NCI-H2227 (cell line): ENCODE measurements around the gene SLC25A6.
"Not testable (repeated sequence)": the region's sequence is repeated elsewhere in the genome, so short reads cannot be mapped to it uniquely, and the experiment has no call there.

ENCODE experiments used
- DNase-seq: peaks from one replicate; lab custom pipeline; 2025; ENCODE audit not compliant: unreplicated experiment; lab: John Stamatoyannopoulos, UW

The SLC25A6 gene

DNA sequence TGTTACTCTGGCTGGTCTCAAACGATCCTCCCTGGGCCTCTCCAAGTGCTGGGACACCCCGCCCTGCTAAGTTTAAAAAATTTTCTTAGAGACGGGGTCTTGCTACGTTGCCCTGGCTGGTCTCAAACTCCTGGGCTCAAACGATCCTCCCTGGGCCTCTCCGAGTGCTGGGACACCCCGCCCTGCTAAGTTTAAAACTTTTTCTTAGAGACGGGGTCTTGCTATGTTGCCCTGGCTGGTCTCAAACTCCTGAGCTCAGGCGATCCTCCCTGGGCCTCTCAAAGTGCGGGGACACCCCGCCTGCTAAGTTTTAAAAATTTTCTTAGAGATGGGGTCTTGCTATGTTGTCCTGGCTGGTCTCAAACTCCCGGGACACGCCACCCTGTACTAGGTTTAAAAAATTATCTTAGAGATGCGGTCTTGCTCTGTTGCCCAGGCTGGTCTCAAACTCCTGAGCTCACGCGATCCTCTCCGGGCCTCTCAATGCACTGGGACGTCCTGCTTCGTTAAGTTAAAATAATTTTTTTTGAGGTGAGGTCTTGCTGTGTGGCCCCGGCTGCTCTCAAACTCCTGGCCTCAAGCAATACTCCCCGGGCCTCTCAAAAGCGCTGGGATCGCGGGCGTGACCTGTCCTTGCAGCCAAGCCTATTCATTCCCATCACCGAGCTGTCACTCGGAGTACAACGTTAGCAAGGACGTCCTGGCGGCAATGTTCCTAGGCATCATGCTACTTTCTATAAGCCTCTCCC, 1.1 kb downstream of the SLC25A6 start:
- no peak for DNase-seq

DNA sequence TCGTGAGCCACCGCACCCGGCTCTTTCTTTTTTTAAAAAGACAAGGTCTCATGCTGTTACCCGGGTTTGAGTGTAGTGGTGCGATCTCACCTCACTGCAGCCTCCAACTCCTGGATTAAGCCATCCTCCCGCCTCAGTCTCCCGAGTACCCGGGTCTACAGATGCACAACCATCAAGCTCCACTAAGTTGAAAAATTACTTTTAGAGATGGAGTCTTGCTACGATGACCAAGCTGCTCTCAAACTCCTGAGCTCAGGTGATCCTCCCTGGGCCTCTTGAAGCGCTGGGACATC, 2.0 kb downstream of the SLC25A6 start:
- DNase-seq = no peak

DNA sequence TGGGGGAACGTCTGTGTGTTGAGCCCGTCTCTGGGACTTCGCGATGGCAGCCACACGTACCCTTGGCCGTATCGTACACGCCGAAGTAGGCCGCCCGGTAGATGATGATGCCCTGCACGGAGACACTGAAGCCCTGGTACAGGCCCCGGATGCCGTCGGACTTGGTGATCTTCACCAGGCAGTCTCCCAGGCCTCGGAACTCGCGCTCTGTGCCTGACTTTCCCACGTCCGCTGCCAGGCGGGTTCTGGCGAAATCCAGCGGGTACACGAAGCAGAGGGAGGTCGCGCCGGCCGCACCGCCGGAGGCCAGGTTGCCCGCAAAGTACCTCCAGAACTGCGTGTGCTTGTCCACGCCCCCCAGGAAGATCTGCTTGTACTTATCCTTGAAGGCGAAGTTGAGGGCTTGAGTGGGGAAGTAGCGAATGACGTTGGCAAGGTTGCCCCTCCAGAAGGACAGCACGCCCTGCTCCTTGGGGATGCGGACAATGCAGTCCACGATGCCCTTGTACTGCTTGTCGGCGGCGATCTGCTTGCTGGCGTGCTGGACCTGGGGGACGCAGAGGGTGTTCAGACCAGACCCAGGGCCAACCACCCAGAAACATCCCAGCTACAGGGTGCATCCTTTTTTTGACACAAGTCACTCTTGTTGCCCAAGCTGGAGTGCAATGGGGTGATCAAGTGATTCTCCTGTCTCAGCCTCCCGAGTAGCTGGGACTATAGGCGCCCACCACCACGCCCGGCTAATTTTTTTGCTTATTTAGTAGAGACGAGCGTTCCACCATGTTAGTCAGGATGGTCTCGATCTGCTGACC, 2.5 kb downstream of the SLC25A6 start:
- DNase-seq = no peak

DNA sequence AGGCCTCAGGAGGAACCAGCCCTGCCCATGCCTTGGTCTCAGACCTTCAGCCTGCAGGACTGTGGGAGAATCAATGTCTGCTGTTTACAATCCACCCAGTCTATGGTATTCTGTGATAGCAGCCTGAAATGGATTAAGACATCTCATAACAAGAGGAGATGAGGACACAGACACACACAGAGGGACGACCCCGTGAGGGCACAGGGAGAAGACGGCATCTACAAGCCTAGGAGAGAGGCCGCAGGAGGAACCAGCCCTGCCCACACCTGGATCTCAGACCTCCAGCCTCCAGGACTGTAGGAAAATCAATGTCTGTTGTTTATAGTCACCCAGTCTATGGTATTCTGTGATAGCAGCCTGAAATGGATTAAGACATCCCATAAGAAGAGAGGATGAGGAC, 3.3 kb downstream of the SLC25A6 start:
- no peak for DNase-seq

DNA sequence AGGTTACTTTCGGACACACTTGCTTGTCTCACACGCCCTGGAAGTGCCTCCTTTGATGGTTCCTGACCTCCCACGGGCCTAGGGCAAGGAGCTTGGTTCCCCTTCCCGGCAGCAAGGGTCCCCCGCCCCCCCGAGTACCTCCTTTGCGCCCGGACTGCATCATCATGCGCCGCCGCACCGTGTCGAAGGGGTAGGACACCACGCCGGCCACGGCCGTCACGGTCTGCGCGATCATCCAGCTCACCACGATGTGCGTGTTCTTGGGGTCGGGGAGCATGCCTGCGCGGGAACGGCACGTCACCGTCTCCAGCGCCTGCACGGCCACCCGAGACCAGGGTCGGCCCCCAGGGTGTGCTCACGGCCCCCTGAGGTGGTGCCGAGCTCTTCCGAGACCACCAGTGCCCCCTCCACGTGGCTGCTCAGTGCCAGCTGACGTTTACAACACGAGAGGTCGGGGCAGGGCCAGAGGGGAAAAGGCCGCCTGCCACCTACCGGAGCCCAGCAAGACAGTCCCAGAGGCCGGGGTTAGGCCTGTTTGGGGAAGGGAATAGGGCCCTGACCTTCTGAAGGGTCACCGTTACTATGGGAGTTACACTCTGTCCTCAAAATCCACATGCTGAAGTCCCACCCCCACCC, 4.7 kb downstream of the SLC25A6 start:
- no peak for DNase-seq

DNA sequence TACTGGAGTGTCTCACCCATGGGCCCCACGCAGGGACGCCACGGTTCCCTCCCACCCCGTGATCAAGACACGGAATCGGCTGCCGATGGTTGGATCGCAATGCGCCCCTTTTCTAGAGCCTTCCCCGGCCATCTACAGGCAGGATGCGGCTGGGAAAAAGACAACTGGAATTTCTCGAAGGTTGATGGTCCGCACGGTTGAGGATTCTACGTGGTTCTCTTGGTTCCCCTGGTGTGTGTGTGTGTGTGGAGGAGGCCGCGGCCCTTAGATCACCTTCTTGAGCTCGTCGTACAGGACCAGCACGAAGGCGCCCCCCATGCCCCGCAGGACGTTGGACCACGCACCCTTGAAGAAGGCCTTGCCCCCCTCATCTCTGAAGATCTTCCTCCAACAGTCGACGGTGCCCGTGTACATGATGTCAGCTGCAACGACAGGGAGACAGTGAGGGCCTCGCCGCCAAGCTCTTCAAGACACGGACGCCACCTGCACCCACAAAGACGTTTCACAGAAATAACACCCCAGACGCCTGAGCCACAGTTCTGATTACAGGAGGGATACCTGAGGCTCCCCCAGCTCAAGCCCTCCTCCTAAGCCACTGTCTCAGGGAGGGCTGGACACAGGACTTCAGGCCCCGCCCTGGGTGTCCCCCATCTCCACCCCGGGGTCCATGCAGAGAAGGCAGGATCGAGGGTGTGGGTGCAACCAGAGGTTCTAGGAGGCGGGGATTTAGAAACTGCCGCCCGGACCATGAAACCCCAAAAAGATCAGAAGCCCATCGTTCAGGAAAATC, 5.4 kb downstream of the SLC25A6 start:
- no peak for DNase-seq

DNA sequence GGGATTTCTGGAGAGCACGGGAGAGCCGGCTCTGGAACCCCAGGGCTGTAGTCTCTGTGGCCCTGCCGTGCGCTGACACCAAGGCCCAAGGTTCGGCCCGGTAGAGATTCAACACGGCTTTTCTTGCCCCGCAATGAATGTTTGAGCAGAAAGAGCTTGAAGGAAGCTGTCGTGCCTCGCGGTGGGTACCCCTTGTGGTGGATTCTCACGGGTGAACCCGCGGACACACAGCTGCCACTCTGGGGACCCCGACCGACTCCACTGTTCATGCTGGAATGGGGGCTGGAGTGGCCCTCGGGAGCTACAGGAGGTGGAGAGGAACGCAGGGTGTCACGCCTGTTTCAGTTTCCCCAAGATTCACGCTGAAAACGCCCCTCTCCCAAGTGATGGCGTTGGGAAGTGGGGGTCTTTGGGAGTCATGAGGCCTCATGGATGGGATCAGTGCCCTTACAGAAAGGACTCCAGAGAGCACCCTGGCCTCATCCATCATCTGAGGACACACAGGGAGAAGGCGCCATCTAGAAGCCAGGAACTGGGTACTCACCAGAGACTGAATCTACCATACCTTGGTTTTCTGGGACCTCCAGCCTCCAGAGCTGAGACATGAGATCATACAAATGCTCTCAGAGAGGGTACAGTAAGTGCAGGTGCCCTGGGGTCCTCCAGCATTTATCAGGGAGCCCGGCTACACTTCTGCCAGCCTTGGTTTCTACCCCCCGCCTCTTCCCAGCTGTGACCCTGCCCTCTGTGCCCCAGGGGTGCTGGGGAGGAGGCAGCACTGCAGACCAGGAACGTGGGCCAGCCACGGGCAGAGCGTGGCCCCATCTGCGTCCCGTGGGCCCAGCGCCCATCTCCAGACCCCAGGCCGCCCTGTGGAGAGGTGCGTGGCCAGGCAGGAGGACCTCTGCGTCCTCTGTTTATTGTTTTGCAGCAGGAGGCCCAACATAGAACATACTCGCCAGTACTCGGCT, 6.4 kb downstream of the SLC25A6 start:
- no peak for DNase-seq

DNA sequence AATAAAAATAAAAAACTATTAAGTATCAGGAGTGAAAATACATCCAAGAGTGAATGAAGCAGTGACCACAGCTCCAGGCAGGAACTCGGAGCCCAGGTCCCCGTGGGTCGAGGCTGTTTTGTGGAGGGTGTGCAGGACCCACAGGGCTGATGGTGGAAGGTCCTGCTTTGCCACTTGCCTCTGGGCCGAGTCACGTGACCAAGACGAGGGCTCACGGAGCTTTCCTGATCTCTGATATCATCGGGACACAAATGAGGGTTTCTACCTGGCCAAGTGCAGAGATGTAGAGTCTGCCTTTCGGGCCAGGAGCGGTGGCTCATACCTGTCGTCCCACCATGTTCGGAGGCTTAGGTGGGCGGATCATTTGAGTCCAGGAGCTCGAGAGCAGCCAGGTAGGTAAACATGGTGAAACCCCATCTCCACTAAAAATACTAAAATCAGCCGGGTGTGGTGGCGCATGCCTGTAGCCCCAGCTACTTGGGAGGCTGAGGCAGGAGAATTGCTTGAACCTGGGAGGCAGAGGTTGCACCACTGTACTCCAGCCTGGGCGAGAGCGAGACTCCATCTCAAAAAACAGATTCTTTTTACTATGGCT, 7.2 kb downstream of the SLC25A6 start:
- DNase-seq = no peak

DNA sequence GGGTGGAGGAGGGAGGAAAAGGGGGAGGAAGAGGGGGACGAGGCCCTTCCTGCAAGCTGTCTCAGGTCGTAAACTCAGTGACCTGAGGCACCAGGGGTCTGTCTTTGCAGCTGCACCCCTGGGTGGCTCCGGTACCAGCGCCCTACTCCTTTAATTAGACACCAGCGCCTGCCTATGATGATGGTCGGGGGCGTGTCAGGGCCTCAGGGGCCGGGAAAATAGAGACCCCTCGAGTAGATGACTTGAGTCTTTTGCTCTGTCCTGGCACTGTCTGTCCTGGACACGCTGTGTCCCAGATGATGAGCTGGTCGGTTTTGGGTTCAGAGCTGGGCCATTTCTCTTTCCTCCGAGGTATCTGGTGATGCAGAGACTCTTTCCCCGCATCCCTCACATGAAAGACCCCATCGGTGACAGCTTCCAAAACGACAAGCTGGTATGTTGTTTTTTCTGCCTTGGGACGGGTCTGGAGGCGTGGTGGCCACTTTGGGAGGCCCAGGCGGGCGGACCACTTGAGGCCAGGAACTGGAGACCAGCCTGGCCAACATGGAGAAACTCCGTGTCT, 11.2 kb downstream of the SLC25A6 start:
- no peak for DNase-seq

DNA sequence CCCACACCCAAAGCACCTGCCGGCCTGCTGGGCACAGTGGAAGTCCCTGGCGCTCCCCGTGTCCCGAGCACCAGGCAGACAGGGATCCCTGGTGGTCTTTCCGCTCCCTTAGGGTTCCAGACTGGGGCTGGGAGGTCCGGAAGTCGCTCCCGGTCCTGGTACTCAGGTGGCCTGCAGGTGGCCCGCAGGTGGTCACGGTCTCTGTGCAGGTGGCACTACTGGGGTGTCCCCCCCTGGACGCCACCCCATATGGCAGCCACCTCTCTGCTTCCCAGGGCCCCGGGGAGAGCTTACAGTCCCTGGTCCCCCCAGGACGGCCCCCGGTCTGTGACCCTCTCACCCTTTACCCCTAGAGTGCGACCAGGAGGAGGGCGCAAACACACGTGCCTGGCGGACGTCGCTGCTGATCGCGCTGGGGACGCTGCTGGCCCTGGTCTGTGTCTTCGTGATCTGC, 13.6 kb downstream of the SLC25A6 start:
- DNase-seq = no peak

DNA sequence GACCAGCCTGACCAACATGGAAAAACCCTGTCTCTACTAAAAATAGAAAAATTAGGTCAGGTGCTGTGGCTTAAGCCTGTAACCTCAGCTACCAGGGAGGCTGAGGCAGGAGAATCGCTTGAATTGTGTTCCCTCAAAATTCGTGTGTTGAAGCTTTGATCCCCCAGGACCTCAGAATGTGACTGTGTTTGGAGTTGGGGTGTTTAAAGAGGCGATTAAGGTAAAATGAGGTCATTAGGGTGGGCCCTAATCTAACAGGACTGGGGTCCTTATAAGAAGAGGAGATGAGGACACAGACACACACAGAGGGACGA, 23.6 kb downstream of the SLC25A6 start:
- no peak for DNase-seq

DNA sequence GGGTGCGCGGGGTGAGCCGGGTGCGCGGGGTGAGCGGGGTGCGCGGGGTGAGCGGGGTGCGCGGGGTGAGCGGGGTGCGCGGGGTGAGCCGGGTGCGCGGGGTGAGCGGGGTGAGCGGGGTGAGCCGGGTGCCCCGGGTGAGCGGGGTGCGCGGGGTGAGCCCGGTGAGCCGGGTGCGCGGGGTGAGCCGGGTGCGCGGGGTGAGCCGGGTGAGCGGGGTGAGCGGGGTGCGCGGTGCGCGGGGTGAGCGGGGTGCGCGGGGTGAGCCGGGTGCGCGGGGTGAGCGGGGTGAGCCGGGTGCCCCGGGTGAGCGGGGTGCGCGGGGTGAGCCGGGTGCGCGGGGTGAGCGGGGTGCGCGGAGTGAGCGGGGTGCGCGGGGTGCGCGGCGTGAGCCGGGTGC, 25.6 kb downstream of the SLC25A6 start:
- DNase-seq = not testable (repeated sequence)

DNA sequence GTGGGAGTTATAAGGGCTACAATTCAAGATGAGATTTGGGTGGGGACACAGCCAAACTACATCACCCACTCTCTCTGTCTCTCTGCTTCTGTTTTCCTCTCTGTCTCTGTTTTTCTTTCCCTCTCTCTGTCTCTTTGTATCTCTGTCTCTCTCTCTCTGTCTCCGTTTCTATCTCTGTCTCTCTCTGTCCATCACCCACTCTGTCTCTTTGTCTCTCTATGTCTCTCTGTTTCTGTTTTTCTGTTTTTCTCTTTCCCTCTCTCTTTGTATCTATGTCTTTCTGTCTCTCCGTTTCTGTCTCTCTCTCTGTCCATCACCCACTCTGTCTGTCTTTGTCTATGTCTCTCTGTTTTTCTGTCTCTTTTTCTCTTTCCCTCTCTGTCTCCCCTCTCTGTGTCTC, 30.0 kb downstream of the SLC25A6 start:
- DNase-seq = no peak

DNA sequence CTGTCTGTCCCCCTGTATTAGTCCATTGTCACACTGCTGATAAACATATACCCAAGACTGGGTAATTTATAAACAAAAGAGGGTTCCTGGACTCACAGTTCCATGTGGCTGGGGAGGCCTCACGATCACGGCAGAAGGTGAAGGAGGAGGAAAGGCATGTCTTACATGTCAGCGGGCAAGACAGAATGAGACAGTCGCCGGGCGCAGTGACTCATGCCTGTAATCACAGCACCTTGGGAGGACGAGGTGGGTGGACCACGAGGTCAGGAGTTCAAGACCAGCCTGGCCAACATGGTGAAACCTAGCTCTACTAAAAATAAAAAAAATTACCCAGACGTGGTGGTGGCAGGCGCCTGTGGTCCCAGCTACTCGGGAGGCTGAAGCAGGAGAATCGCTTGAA, 30.6 kb downstream of the SLC25A6 start:
- DNase-seq = no peak

DNA sequence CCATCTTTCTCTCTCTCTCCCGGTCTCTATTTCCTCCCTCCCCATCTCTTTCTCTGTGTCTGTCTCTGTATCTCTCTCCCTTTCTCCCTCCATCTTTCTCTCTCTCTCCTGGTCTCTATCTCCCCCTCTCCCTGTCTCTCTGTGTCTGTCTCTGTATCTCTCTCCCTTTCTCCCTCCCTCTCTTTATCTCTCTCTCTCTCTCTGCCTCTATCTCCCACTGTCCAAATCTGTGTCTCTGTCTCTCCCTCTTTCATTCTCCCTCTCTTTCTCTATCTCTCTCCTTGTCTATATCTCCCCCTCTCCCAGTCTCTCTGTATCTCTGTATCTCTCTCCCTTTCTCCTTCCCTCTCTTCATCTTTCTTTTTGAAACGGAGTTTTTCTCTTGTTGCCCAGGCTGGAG, 31.7 kb downstream of the SLC25A6 start:
- no peak for DNase-seq

DNA sequence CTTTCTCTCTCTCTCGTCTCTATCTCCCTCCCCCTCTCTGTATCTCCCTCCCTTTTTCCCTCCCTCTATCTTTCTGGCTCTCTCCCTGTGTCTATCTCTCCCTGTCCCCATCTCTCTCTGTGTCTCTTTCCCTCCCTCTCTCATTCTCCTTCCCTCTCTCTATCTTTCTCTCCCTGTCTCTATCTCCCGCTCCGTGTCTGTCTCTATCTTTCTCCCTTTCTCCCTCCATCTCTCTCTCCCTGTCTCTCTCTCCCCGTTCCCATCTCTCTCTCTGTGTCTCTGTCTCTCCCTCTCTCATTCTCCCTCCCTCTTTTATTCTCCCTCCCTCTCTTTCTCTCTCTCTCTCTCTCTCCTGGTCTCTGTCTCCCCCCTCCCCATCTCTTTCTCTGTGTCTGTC, 32.4 kb downstream of the SLC25A6 start:
- no peak for DNase-seq

DNA sequence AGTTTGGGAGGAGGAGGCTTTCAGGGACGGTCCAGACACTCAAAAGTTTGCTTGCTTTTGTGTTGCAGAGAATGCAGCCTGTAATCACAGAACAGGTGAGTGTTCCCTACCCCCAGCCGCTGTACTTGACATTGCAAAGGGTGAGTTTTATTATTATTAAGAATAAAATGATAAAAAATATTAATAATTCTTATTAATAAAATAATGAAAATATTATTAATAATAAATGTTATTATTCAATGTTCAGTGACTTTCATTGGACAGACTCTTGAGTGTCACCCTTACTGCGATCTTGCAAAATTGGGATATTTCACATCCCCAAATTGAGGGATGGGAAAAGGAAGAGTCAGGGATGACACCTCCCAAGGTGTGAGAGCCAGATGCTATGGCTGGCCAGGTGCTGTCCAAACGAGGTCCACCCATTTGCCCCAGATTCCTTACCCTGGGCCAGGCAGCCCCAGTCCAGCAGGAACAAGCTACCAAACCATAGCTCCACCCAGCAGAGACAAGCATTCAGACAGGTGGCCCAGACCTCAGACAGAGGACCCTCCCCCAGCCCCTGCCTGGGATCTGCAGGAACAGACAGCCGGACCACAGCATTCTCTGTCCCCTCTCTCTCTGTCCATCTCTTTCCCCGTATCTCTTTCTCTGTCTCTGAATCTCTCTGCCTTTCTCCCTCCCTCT, 33.0 kb downstream of the SLC25A6 start:
- DNase-seq = no peak

DNA sequence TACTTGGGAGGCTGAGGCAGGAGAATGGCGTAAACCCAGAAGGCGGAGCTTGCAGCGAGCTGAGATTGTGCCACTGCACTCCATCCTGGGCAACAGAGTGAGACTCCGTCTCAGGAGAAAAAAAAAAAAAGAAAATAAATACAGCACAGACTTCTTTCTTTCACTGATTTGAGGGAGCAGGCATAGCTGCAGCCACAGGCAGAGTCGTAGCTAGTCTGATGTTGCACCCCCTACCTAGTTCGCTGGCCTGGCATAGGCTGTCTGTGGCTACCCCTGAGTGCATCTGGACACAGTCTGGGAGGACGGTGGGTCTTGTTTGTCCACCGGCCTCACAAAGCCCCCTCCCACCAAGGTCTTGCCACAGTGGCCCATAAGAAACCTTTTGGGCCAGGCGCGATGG, 33.9 kb downstream of the SLC25A6 start:
- DNase-seq = no peak
